ENCODE measurements around the gene MYO1D. TPM values are rescaled to one million over a fixed set of nuclear protein-coding genes. Genes with fewer than 3 reads are reported as not detected.

MYO1D gene
- total RNA-seq, 1 experiment from 2014 or later: 35.7 TPM

DNA sequence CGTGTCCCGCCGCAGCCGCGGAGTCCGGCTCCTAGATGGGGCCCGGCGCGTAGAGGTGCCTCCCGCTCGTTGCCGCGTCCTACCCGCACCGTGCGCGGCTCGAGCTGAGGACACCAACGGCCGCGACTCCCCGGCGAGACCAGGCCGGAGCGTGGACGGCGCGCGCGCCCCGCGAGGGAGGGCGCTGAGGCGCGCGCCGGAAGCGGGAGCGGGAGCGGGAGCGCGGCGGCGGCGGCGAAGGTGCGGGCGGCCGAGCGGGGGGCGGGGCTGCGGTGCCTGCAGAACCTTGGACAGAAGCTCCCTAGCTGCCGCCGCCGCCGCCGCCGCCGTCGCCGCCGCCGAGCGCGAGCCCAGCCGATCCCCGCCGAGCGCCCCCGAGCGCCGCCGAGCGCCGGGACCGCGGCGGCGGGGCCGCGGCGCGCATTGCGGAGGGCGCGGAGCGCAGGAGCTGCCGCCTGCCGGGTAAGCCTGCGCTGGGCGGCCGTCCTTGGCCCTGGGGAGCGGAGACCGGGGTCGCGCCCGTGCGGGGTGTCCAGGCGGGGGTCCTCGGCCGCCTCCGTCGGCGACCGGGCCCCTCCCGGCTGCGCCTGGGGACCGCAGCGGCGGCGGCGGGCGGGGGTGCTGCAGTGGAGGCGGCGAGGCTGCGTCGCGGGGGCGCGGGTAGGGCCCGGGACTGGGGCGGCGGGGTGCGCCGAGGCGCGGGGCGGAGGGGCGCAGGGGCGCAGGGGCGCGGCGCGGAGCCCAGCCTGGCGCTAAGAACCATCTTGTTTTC lies 390.0 kb downstream of the MYO1D start, which contains the start of gene CDK5R1:
Gene CDK5R1 (plus strand): TSS at position 293 of the 772 bp plus-strand sequence. CDS start 628 bp downstream, outside the sequence.
- DNase-seq (ENCODE audit: low read depth, low spot score): no peak
- ChIA-PET CTCF (interaction anchor here (1.9 kb wide), 1 partner anchor 25 kb away, joined by 8 read pairs; no protein-coding TSS in a partner anchor), RAD21 (ENCODE audit: low non-redundant PET in 1 of 2, low total read pairs in 2 of 2, uncharacterized antibody in 2 of 2, unreplicated experiment in 2 of 2) (interaction anchor here in 1 of 2 experiments (0.6 kb wide), 1 partner anchor 141 kb away, joined by 3 read pairs; no protein-coding TSS in a partner anchor), POLR2A (interaction anchor here (0.6 kb wide), 2 partner anchors 123 to 1576 kb away, joined by 3 read pairs; no protein-coding TSS in a partner anchor)
- peak within 1 kb of the TSS; percentile 87 for H3K27ac ChIP-seq (ENCODE audit: low read depth, low read length)
- peak within 1 kb of the TSS; percentile 86 for H3K4me2 ChIP-seq (ENCODE audit: low read length)
- peaks cover 8 to 25% of the 10 kb centered on the region in 2 experiments for H3K4me1 ChIP-seq (ENCODE audit: control insufficient read depth in 1 of 2, insufficient read depth in 2 of 2, low read length in 2 of 2)
- H3K9me3 ChIP-seq (ENCODE audit: control insufficient read depth in 1 of 2, insufficient read depth in 1 of 2, low read depth in 1 of 2, low read length in 2 of 2): no peaks in the 10 kb centered on the region
- no peaks in the 10 kb centered on the region for H3K27me3 ChIP-seq (ENCODE audit: insufficient read depth, low read length)
- TF ChIP-seq, protein P1, sequence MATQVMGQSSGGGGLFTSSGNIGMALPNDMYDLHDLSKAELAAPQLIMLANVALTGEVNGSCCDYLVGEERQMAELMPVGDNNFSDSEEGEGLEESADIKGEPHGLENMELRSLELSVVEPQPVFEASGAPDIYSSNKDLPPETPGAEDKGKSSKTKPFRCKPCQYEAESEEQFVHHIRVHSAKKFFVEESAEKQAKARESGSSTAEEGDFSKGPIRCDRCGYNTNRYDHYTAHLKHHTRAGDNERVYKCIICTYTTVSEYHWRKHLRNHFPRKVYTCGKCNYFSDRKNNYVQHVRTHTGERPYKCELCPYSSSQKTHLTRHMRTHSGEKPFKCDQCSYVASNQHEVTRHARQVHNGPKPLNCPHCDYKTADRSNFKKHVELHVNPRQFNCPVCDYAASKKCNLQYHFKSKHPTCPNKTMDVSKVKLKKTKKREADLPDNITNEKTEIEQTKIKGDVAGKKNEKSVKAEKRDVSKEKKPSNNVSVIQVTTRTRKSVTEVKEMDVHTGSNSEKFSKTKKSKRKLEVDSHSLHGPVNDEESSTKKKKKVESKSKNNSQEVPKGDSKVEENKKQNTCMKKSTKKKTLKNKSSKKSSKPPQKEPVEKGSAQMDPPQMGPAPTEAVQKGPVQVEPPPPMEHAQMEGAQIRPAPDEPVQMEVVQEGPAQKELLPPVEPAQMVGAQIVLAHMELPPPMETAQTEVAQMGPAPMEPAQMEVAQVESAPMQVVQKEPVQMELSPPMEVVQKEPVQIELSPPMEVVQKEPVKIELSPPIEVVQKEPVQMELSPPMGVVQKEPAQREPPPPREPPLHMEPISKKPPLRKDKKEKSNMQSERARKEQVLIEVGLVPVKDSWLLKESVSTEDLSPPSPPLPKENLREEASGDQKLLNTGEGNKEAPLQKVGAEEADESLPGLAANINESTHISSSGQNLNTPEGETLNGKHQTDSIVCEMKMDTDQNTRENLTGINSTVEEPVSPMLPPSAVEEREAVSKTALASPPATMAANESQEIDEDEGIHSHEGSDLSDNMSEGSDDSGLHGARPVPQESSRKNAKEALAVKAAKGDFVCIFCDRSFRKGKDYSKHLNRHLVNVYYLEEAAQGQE (IDR thresholded peaks at IDR 0.05; ENCODE audit: low read depth): peak; percentile 46; the same call in 1 of the 2 replicates
- TF ChIP-seq, protein P2, sequence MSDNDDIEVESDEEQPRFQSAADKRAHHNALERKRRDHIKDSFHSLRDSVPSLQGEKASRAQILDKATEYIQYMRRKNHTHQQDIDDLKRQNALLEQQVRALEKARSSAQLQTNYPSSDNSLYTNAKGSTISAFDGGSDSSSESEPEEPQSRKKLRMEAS (IDR thresholded peaks at IDR 0.05): peak; percentile 10; the same call in 1 of the 2 replicates
- no peak for TF ChIP-seq SP1 (IDR thresholded peaks at IDR 0.05; ENCODE audit: low read depth)
- peak; percentile 44 for TF ChIP-seq POLR2A (IDR thresholded peaks at IDR 0.05; ENCODE audit: borderline replicate concordance, extremely low read depth, insufficient read depth, insufficient read length)
- no peak within 1 kb of the TSS for H2AFZ ChIP-seq (ENCODE audit: low read depth, low read length, poor library complexity, severe bottlenecking)
- H4K20me1 ChIP-seq (ENCODE audit: insufficient read depth): no peaks in the 10 kb centered on the region
- peak; percentile 75 for ATAC-seq
- peaks cover 6 to 12% of the 10 kb centered on the region in 2 experiments; a peak in 3 of 4 replicates for H3K36me3 ChIP-seq (ENCODE audit: control insufficient read depth in 1 of 2, insufficient read depth in 2 of 2, low read length in 2 of 2)
- H3K4me3 ChIP-seq (replicated peaks in 1 of 2; ENCODE audit: low read depth in 1 of 2, low read length in 2 of 2): peak within 1 kb of the TSS; percentile 46 to 64
- H3K9me2 ChIP-seq (ENCODE audit: insufficient read depth): no peaks in the 10 kb centered on the region
- intact Hi-C loops (cut with micrococcal nuclease): no loop called here
- H3K79me2 ChIP-seq (ENCODE audit: insufficient read depth, low read length): no peaks in the 10 kb centered on the region
- peak within 1 kb of the TSS; percentile 66 for H3K9ac ChIP-seq (ENCODE audit: low read length)
- no TSS peak for BruUV-seq (replicated peaks)

Data from HCT116 (cell line).